Loucy (cell line): ENCODE data around the gene DNM3.

Source experiments
- H2AFZ ChIP-seq: fragments of 200-600 bp; sonication (generic); 2 replicates; pipeline ENCODE4 v1.6.0; 2016; ENCODE audit warnings: antibody characterized with exemption, mild to moderate bottlenecking, low read length, moderate library complexity
- H3F3A ChIP-seq: fragments of 200-600 bp; 2 replicates; pipeline ENCODE4 v1.6.0; 2016; ENCODE audit warnings: antibody characterized with exemption, low read depth, mild to moderate bottlenecking
- H3K27me3 ChIP-seq: fragments of 200-600 bp; sonication (generic); 2 replicates; pipeline ENCODE4 v1.6.1; 2014; ENCODE audit warnings: low read length, mild to moderate bottlenecking; ENCODE audit not compliant: insufficient read depth, poor library complexity, severe bottlenecking
- H3K36me3 ChIP-seq: fragments of 200-600 bp; sonication (generic); 2 replicates; pipeline ENCODE4 v1.6.1; 2016; ENCODE audit warnings: low read length; ENCODE audit not compliant: insufficient read depth
- H3K4me1 ChIP-seq: fragments of 200-600 bp; sonication (generic); 2 replicates; pipeline ENCODE4 v1.5.1; 2014; ENCODE audit warnings: low read length, mild to moderate bottlenecking; ENCODE audit not compliant: insufficient read depth, poor library complexity, severe bottlenecking
- H3K4me2 ChIP-seq: fragments of 200-600 bp; sonication (generic); 2 replicates; pipeline ENCODE4 v1.6.0; 2014; ENCODE audit warnings: antibody characterized with exemption, low read length, low read depth, mild to moderate bottlenecking; ENCODE audit not compliant: poor library complexity, severe bottlenecking
- H3K4me3 ChIP-seq: fragments of 200-600 bp; sonication (generic); 2 replicates; pipeline ENCODE4 v1.5.1; 2014; ENCODE audit warnings: low read length, mild to moderate bottlenecking, mixed read lengths; ENCODE audit not compliant: poor library complexity, severe bottlenecking
- H3K79me2 ChIP-seq: fragments of 200-600 bp; sonication (generic); 2 replicates; pipeline ENCODE4 v1.6.1; 2014; ENCODE audit warnings: low read length; ENCODE audit not compliant: insufficient read depth
- H3K9ac ChIP-seq: fragments of 200-600 bp; sonication (generic); 2 replicates; pipeline ENCODE4 v1.6.0; 2014; ENCODE audit warnings: mild to moderate bottlenecking, low read depth, low read length, moderate library complexity; ENCODE audit not compliant: poor library complexity, severe bottlenecking
- H3K9me2 ChIP-seq: fragments of 200-600 bp; sonication (generic); replicated peaks from 2 replicates; pipeline ENCODE4 v1.6.1; 2016; ENCODE audit warnings: low read depth, low read length, mixed read lengths
- H3K9me3 ChIP-seq: fragments of 200-600 bp; sonication (generic); 2 replicates; pipeline ENCODE4 v1.6.1; 2014; ENCODE audit warnings: mild to moderate bottlenecking, antibody characterized with exemption, low read length, low read depth; ENCODE audit not compliant: insufficient read depth
- H4K20me1 ChIP-seq: fragments of 200-600 bp; sonication (generic); 2 replicates; pipeline ENCODE4 v1.6.0; 2014; ENCODE audit warnings: antibody characterized with exemption, low read length, mild to moderate bottlenecking; ENCODE audit not compliant: insufficient read depth, poor library complexity, severe bottlenecking
- EZH2phosphoT487 ChIP-seq: fragments of 200-600 bp; IDR thresholded peaks from 2 replicates; pipeline ENCODE4 v1.6.1; 2018; ENCODE audit warnings: antibody characterized with exemption, mild to moderate bottlenecking, moderate library complexity, borderline replicate concordance
- TF ChIP-seq, protein P1 (sequence below): fragments of 200-600 bp; sonication (generic); conservative IDR thresholded peaks from 2 replicates; pipeline ENCODE4 v1.5.1; 2014; ENCODE audit warnings: mild to moderate bottlenecking, antibody characterized with exemption, low read length

Gene DNM3

GRCh38 chr1:172117800-172118199 is 276.5 kb downstream of the DNM3 start:
- Histone ChIP-seq H3K4me2 (peak overlapping the region; percentile 62), H3K9me2 (no peaks in the 10 kb centered on the region), H3K9ac (peak overlapping the region; percentile 15), H3K4me3 (peak overlapping the region; percentile 41), H2AFZ (peak overlapping the region; percentile 57), H4K20me1 (no peaks in the 10 kb centered on the region), H3K4me1 (peaks cover 19% of the 10 kb centered on the region), H3K27me3 (no peaks in the 10 kb centered on the region), H3K36me3 (no peaks in the 10 kb centered on the region), H3K9me3 (no peaks in the 10 kb centered on the region), H3F3A (no peaks in the 10 kb centered on the region), H3K79me2 (no peaks in the 10 kb centered on the region)
- TF ChIP-seq EZH2phosphoT487: no peak
- TF ChIP-seq, protein P1, sequence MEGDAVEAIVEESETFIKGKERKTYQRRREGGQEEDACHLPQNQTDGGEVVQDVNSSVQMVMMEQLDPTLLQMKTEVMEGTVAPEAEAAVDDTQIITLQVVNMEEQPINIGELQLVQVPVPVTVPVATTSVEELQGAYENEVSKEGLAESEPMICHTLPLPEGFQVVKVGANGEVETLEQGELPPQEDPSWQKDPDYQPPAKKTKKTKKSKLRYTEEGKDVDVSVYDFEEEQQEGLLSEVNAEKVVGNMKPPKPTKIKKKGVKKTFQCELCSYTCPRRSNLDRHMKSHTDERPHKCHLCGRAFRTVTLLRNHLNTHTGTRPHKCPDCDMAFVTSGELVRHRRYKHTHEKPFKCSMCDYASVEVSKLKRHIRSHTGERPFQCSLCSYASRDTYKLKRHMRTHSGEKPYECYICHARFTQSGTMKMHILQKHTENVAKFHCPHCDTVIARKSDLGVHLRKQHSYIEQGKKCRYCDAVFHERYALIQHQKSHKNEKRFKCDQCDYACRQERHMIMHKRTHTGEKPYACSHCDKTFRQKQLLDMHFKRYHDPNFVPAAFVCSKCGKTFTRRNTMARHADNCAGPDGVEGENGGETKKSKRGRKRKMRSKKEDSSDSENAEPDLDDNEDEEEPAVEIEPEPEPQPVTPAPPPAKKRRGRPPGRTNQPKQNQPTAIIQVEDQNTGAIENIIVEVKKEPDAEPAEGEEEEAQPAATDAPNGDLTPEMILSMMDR: no peak

GRCh38 chr1:172118618-172119017 is 277.3 kb downstream of the DNM3 start:
- Histone ChIP-seq H3K27me3 (no peaks in the 10 kb centered on the region), H3K4me2 (peak overlapping the region; percentile 62), H3K36me3 (no peaks in the 10 kb centered on the region), H3K79me2 (no peaks in the 10 kb centered on the region), H3K9me3 (no peaks in the 10 kb centered on the region), H3K4me3 (no peak overlapping the region), H2AFZ (no peak overlapping the region), H3K9me2 (no peaks in the 10 kb centered on the region), H4K20me1 (no peaks in the 10 kb centered on the region), H3K4me1 (peaks cover 19% of the 10 kb centered on the region), H3F3A (no peaks in the 10 kb centered on the region), H3K9ac (no peak overlapping the region)
- TF ChIP-seq, protein P1: no peak
- no peak for TF ChIP-seq EZH2phosphoT487

DNA sequence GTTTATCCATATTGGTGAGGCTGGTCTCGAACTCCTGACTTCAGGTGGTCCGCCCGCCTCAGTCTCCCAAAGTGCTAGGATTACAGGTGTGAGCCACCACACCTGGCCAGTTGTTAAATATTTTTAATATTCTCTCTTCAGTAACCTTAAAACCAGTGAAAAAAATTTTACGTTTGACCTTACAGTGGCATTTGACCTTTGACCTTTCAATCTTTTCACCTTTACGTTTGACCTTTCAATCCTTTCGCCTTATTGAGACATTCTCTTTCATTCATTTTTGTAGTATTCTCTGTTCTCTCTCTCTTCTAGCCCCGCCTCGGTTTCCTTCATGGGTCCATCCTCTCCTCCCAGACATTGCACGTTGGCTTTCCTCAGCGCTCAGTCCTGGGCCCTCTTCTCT is 277.9 kb downstream of the DNM3 start:
- no peaks in the 10 kb centered on the region for H3K9me2 ChIP-seq
- H3K4me1 ChIP-seq: peaks cover 19% of the 10 kb centered on the region
- no peaks in the 10 kb centered on the region for H3K79me2 ChIP-seq
- TF ChIP-seq EZH2phosphoT487: no peak
- TF ChIP-seq, protein P1: no peak
- H3K4me3 ChIP-seq: no peak overlapping the region
- no peaks in the 10 kb centered on the region for H3K36me3 ChIP-seq
- H3F3A ChIP-seq: no peaks in the 10 kb centered on the region
- no peaks in the 10 kb centered on the region for H4K20me1 ChIP-seq
- no peak overlapping the region for H3K9ac ChIP-seq
- H3K27me3 ChIP-seq: no peaks in the 10 kb centered on the region
- H3K9me3 ChIP-seq: no peaks in the 10 kb centered on the region
- no peak overlapping the region for H3K4me2 ChIP-seq
- H2AFZ ChIP-seq: no peak overlapping the region
